SK-N-SH treated with all-trans-retinoic acid at 6 μM for 48 hours (cell line): ENCODE data around the gene GPC3.

ENCODE experiments used
- ATAC-seq: fragments of 200-7000 bp; cut with Tn5 transposase; 3 replicates; pipeline ENCODE4 v1.9.1; 2020; ENCODE audit warnings: mild to moderate bottlenecking, moderate library complexity
- ARNTL ChIP-seq: fragments of 450-650 bp; formaldehyde crosslinking; IDR thresholded peaks from 2 replicates; pipeline ENCODE4 v1.5.0; 2020; ENCODE audit warnings: low read depth, mild to moderate bottlenecking, moderate library complexity, borderline replicate concordance
- BACH2 ChIP-seq: fragments of 250-450 bp; sonication (Bioruptor Pico); IDR thresholded peaks from 2 replicates; pipeline ENCODE4 v1.9.0; 2021; ENCODE audit warnings: mild to moderate bottlenecking, borderline replicate concordance
- CSDC2 ChIP-seq: fragments of 250-450 bp; sonication (Bioruptor Pico); IDR thresholded peaks from 2 replicates; pipeline ENCODE4 v1.5.0; 2020; ENCODE audit warnings: mild to moderate bottlenecking, moderate library complexity
- ESRRG ChIP-seq: fragments of 250-450 bp; sonication (Bioruptor Pico); IDR thresholded peaks from 2 replicates; pipeline ENCODE4 v1.6.1; 2021; ENCODE audit warnings: mild to moderate bottlenecking
- GLIS3 ChIP-seq: fragments of 250-450 bp; sonication (Bioruptor Pico); IDR thresholded peaks from 2 replicates; pipeline ENCODE4 v1.5.0; 2020; ENCODE audit warnings: mild to moderate bottlenecking, moderate library complexity
- OSR1 ChIP-seq: fragments of 250-450 bp; sonication (Bioruptor Pico); IDR thresholded peaks from 2 replicates; pipeline ENCODE4 v1.8.0; 2022; ENCODE audit warnings: moderate library complexity, mild to moderate bottlenecking, inconsistent platforms
- PPARA ChIP-seq: fragments of 250-450 bp; sonication (Bioruptor Pico); IDR thresholded peaks from 2 replicates; pipeline ENCODE4 v1.5.0; 2020; ENCODE audit warnings: mild to moderate bottlenecking, borderline replicate concordance
- RARB ChIP-seq: fragments of 250-450 bp; sonication (Bioruptor Pico); IDR thresholded peaks from 2 replicates; pipeline ENCODE4 v1.8.0; 2021; ENCODE audit warnings: mild to moderate bottlenecking, moderate library complexity
- SNAI2 ChIP-seq: fragments of 250-450 bp; sonication (Bioruptor Pico); IDR thresholded peaks from 2 replicates; pipeline ENCODE4 v1.5.0; 2020; ENCODE audit warnings: mild to moderate bottlenecking, moderate library complexity
- TCF4 ChIP-seq: fragments of 250-450 bp; sonication (Bioruptor Pico); IDR thresholded peaks from 2 replicates; pipeline ENCODE4 v1.8.0; 2021; ENCODE audit warnings: mild to moderate bottlenecking, moderate library complexity, borderline replicate concordance
- TOX ChIP-seq: fragments of 250-450 bp; sonication (Bioruptor Pico); IDR thresholded peaks from 2 replicates; pipeline ENCODE4 v1.8.0; 2021; ENCODE audit warnings: mild to moderate bottlenecking, moderate library complexity, borderline replicate concordance
- ZC3H10 ChIP-seq: fragments of 250-450 bp; sonication (Bioruptor Pico); IDR thresholded peaks from 2 replicates; pipeline ENCODE4 v1.5.1; 2021; ENCODE audit warnings: mild to moderate bottlenecking, moderate library complexity
- ZFP3 ChIP-seq: fragments of 250-450 bp; sonication (Bioruptor Pico); IDR thresholded peaks from 2 replicates; pipeline ENCODE4 v1.5.0; 2020; ENCODE audit warnings: mild to moderate bottlenecking, moderate library complexity
- ZFP30 ChIP-seq: fragments of 450-650 bp; formaldehyde crosslinking; IDR thresholded peaks from 2 replicates; pipeline ENCODE4 v1.5.0; 2022; ENCODE audit warnings: mild to moderate bottlenecking, moderate library complexity
- ZNF565 ChIP-seq: fragments of 450-650 bp; formaldehyde crosslinking; conservative IDR thresholded peaks from 2 replicates; pipeline ENCODE4 v1.5.0; 2020; ENCODE audit warnings: low read depth, mild to moderate bottlenecking, moderate library complexity
- ZNF70 ChIP-seq: fragments of 450-650 bp; formaldehyde crosslinking; IDR thresholded peaks from 2 replicates; pipeline ENCODE4 v1.5.0; 2020; ENCODE audit warnings: mild to moderate bottlenecking, moderate library complexity
- ZNF8 ChIP-seq: fragments of 450-650 bp; formaldehyde crosslinking; IDR thresholded peaks from 2 replicates; pipeline ENCODE4 v1.5.0; 2020; ENCODE audit warnings: mild to moderate bottlenecking, moderate library complexity
- TF ChIP-seq, protein P1 (sequence below): fragments of 250-450 bp; sonication (Bioruptor Pico); IDR thresholded peaks from 2 replicates; pipeline ENCODE4 v1.8.0; 2021; ENCODE audit warnings: low read depth, mild to moderate bottlenecking, moderate library complexity, borderline replicate concordance
- TF ChIP-seq, protein P2 (sequence below): fragments of 250-450 bp; sonication (Bioruptor Pico); IDR thresholded peaks from 2 replicates; pipeline ENCODE4 v1.8.0; 2020; ENCODE audit warnings: mild to moderate bottlenecking, moderate library complexity, borderline replicate concordance
- TF ChIP-seq, protein P3 (sequence below): fragments of 250-450 bp; sonication (Bioruptor Pico); IDR thresholded peaks from 2 replicates; pipeline ENCODE4 v1.5.1; 2020; ENCODE audit warnings: low read depth, mild to moderate bottlenecking, moderate library complexity
- TF ChIP-seq, protein P4 (sequence below): fragments of 250-450 bp; sonication (Bioruptor Pico); IDR thresholded peaks from 2 replicates; pipeline ENCODE4 v1.5.1; 2021; ENCODE audit warnings: mild to moderate bottlenecking, moderate library complexity
- TF ChIP-seq, protein P5 (sequence below): fragments of 250-450 bp; sonication (Bioruptor Pico); IDR thresholded peaks from 2 replicates; pipeline ENCODE4 v1.5.0; 2020; ENCODE audit warnings: mild to moderate bottlenecking, moderate library complexity

GPC3 gene

DNA sequence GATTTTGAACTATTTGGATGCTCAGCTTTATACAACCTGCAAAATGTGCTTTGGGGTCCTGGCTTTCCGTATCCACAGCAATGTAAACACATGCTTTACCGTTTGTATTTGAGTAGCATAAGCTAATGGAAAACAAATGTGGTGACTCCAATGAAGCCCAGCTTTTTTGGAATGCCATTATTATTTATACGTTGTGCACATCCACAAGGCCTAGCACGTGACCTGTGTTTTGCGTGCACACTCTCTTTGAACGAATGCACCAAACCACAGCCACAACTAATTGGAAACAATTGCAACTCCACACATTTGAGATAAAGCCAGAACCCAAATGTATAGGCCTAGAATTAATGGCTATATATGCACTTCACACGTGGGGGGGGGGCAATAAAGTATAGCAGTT lies 380.6 kb downstream of the GPC3 start:
- no peak for ATAC-seq

DNA sequence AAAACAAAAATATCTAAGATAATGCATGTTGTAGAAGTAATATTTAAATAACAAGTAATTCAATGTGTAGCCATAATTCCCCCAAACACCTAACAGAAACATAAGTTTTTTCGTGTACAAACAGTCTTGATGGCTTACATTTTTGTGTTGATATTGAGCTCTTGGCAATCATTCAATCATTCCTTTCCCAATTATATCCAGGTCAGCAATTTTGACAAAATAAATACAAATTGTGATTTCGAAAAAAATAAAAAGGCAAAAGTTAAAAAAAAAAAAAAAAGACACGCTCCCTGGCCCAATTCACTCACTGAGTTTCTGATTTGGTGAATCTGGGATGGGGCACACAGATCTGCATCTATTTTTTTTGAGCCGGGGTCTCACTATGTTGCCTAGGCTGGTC lies 382.5 kb downstream of the GPC3 start:
- TF ChIP-seq ZNF565 = no peak
- TF ChIP-seq, all 23 proteins: peak for 0
- ATAC-seq = no peak

More for the DNA sequence above, 380.6 kb downstream of the GPC3 start:
- no peak for TF ChIP-seq ARNTL
- TF ChIP-seq ZNF565 = no peak
- TF ChIP-seq, protein P1, sequence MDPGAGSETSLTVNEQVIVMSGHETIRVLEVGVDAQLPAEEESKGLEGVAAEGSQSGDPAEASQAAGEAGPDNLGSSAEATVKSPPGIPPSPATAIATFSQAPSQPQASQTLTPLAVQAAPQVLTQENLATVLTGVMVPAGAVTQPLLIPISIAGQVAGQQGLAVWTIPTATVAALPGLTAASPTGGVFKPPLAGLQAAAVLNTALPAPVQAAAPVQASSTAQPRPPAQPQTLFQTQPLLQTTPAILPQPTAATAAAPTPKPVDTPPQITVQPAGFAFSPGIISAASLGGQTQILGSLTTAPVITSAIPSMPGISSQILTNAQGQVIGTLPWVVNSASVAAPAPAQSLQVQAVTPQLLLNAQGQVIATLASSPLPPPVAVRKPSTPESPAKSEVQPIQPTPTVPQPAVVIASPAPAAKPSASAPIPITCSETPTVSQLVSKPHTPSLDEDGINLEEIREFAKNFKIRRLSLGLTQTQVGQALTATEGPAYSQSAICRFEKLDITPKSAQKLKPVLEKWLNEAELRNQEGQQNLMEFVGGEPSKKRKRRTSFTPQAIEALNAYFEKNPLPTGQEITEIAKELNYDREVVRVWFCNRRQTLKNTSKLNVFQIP (CRISPR knock-in tag) = no peak
- no peak for TF ChIP-seq TOX
- TF ChIP-seq CSDC2 (CRISPR knock-in tag) = no peak
- no peak for TF ChIP-seq ZFP30
- no peak for TF ChIP-seq SNAI2 (CRISPR knock-in tag)
- no peak for TF ChIP-seq ZNF70
- TF ChIP-seq OSR1 (CRISPR knock-in tag) = no peak
- TF ChIP-seq, protein P2, sequence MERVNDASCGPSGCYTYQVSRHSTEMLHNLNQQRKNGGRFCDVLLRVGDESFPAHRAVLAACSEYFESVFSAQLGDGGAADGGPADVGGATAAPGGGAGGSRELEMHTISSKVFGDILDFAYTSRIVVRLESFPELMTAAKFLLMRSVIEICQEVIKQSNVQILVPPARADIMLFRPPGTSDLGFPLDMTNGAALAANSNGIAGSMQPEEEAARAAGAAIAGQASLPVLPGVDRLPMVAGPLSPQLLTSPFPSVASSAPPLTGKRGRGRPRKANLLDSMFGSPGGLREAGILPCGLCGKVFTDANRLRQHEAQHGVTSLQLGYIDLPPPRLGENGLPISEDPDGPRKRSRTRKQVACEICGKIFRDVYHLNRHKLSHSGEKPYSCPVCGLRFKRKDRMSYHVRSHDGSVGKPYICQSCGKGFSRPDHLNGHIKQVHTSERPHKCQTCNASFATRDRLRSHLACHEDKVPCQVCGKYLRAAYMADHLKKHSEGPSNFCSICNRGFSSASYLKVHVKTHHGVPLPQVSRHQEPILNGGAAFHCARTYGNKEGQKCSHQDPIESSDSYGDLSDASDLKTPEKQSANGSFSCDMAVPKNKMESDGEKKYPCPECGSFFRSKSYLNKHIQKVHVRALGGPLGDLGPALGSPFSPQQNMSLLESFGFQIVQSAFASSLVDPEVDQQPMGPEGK (CRISPR knock-in tag) = no peak
- no peak for TF ChIP-seq PPARA (CRISPR knock-in tag)
- TF ChIP-seq ESRRG = no peak
- TF ChIP-seq TCF4 = no peak
- no peak for TF ChIP-seq RARB (CRISPR knock-in tag)
- TF ChIP-seq, protein P3, sequence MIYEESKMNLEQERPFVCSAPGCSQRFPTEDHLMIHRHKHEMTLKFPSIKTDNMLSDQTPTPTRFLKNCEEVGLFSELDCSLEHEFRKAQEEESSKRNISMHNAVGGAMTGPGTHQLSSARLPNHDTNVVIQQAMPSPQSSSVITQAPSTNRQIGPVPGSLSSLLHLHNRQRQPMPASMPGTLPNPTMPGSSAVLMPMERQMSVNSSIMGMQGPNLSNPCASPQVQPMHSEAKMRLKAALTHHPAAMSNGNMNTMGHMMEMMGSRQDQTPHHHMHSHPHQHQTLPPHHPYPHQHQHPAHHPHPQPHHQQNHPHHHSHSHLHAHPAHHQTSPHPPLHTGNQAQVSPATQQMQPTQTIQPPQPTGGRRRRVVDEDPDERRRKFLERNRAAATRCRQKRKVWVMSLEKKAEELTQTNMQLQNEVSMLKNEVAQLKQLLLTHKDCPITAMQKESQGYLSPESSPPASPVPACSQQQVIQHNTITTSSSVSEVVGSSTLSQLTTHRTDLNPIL (CRISPR knock-in tag) = no peak
- TF ChIP-seq, protein P4, sequence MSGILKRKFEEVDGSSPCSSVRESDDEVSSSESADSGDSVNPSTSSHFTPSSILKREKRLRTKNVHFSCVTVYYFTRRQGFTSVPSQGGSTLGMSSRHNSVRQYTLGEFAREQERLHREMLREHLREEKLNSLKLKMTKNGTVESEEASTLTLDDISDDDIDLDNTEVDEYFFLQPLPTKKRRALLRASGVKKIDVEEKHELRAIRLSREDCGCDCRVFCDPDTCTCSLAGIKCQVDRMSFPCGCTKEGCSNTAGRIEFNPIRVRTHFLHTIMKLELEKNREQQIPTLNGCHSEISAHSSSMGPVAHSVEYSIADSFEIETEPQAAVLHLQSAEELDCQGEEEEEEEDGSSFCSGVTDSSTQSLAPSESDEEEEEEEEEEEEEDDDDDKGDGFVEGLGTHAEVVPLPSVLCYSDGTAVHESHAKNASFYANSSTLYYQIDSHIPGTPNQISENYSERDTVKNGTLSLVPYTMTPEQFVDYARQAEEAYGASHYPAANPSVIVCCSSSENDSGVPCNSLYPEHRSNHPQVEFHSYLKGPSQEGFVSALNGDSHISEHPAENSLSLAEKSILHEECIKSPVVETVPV (CRISPR knock-in tag) = no peak
- no peak for TF ChIP-seq GLIS3 (CRISPR knock-in tag)
- TF ChIP-seq, protein P5, sequence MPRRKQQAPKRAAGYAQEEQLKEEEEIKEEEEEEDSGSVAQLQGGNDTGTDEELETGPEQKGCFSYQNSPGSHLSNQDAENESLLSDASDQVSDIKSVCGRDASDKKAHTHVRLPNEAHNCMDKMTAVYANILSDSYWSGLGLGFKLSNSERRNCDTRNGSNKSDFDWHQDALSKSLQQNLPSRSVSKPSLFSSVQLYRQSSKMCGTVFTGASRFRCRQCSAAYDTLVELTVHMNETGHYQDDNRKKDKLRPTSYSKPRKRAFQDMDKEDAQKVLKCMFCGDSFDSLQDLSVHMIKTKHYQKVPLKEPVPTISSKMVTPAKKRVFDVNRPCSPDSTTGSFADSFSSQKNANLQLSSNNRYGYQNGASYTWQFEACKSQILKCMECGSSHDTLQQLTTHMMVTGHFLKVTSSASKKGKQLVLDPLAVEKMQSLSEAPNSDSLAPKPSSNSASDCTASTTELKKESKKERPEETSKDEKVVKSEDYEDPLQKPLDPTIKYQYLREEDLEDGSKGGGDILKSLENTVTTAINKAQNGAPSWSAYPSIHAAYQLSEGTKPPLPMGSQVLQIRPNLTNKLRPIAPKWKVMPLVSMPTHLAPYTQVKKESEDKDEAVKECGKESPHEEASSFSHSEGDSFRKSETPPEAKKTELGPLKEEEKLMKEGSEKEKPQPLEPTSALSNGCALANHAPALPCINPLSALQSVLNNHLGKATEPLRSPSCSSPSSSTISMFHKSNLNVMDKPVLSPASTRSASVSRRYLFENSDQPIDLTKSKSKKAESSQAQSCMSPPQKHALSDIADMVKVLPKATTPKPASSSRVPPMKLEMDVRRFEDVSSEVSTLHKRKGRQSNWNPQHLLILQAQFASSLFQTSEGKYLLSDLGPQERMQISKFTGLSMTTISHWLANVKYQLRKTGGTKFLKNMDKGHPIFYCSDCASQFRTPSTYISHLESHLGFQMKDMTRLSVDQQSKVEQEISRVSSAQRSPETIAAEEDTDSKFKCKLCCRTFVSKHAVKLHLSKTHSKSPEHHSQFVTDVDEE = no peak
- TF ChIP-seq ZFP3 (CRISPR knock-in tag) = no peak
- TF ChIP-seq BACH2 (CRISPR knock-in tag) = no peak

DNA sequence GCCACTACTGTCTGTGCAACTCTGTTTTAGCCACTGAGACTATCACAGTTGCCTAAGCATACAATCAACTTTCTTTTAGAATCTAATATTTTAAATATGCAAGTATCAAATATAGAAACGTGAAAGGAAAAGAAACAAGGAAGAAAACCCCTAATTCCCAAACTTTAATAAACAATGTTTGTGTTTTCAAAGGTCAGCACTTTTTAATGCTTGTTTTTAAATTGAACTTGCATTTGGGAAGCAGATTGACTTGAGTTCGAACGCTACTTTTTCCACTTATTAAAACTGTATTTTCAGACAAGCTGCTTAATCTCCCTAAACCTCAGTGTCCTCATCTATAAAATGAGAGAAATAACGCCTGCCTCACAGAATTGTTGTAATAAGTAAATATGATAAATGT lies 384.3 kb downstream of the GPC3 start:
- ATAC-seq = no peak
- TF ChIP-seq CSDC2 (CRISPR knock-in tag) (no peak), SNAI2 (CRISPR knock-in tag) (no peak), ARNTL (no peak), OSR1 (CRISPR knock-in tag) (no peak), ZC3H10 (CRISPR knock-in tag) (no peak), GLIS3 (CRISPR knock-in tag) (no peak), ZFP3 (CRISPR knock-in tag) (no peak), ZNF565 (no peak), ZNF8 (CRISPR knock-in tag) (no peak)
- TF ChIP-seq, protein P4 (CRISPR knock-in tag) = no peak
- TF ChIP-seq, protein P3 (CRISPR knock-in tag) = no peak
- TF ChIP-seq, protein P2 (CRISPR knock-in tag) = no peak
- TF ChIP-seq, protein P1 (CRISPR knock-in tag) = no peak
